Putamen (tissue), 1 donor: Measurements from ENCODE around the gene TRIM2.
A peak's percentile ranks its signal among the peaks of the same experiment; 100 is the strongest.
"Not testable (repeated sequence)": the region's sequence is repeated elsewhere in the genome, so short reads cannot be mapped to it uniquely, and the experiment has no call there.

Experiments
- DNase-seq: peaks from one replicate; pipeline ENCODE4 v3.0.0-alpha.2; 2016; ENCODE audit warnings: low spot score

TRIM2 gene

DNA sequence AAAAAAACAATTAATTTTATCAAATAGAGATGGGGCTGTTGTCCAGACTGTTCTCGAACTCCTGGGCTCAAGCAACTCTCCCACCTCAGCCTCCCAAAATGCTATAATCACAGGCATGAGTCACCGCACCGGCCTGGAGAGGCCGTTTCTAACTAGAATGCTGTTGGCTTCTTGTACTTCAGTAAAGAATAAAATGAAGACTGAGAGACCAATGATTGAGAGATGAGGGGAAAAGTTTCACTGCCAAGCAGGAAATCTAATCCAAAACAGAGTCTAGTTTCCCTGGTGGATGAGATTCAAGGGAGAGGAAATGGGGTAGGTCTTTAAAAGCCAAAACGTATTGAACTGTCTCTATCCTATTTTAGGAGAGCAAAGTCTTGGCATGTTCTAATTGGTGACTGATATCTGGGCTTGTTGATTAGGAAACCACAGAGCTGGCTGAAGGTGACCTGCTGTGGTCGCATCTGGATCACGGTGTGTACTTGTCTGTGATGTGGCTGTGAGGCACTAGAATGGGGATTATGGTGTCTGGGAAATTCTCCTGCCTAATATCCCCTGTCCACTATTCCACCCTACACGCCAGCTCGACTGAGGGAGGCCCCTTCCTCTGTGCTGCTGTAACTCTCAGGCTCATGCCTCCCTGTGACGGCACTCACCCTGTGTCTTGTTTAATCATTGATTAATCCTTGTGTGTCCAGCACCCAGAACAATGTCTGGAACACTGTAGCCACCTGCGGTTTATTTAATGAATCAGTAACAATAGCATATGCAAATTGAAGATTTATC, 15.0 kb upstream of the TRIM2 start:
- DNase-seq: no peak

DNA sequence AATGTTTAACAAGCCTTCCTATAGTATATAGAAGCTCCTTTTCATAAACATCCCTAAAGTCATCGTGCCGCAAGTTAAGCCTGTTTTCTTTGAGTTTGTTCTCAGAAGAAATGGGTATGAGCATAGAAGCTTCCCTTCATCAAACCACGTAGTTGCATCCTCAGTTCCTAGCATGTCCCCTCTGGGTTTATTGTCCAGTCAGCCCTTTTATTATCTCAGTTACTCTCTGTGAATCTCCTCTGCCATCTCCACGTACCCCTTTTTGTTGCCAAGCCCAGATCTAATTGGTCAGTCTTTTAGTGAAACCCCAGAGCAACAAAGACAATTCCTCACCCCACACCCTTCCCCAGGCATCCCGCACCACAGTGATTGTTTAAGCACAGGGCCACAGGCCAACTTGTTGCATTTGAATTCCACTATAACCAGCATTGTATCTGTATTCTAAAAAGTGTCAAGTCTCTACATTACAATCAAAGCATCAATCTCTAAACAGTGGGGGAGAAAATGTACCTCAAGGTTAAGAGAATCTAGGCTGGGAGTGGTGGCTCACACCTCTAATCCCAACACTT, 12.4 kb upstream of the TRIM2 start:
- no peak for DNase-seq

- DNase-seq: no peak
These were observed 6.9 kb upstream of the TRIM2 start for GRCh38 chr4:153197301-153197700.

GRCh38 chr4:153198719-153199118, 5.5 kb upstream of the TRIM2 start:
- DNase-seq: no peak

- DNase-seq: not testable (repeated sequence)
These were observed 497 bp upstream of the TRIM2 start for GRCh38 chr4:153203746-153204145.

GRCh38 chr4:153204728-153205648, 745 bp downstream of the TRIM2 start:
- no peak for DNase-seq

DNA sequence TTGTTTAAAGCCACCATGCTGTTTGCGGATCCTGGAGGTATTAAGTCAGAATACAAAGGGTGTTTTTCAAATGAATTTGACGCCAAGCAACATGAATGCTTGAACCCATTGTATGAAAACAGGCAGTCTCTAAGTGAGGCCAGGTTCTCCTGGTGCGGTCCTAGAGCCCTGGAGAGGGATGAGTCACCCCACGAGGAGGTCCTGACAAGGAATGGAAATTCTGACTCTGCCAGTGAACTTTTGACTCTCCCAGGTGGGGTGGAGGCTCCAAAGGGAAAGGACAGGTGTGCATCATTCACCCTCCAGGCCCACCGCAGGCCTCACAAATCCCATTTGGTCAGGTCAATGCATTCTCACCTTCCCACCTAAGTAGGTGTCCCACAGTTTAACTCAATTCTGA, 1.5 kb downstream of the TRIM2 start:
- no peak for DNase-seq

DNA sequence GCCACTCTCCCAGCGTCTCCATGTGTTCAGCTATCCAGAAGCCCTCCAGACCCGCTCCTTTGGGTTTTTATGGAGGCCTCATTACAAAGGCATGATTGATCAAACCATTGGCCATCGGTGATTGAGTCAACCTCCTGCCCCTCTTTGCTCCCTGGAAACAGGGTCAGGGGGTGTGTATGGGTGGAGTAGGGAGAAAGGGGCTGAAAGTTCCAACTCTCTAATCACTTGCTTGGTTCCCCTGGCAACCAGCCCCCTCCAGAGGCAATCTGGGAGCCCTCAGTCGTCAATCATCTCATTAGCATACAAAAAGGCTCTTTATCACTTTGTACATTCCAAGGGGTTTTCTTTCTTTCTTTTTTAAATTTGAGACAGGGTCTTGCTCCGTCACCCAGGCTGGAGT, 2.3 kb downstream of the TRIM2 start:
- DNase-seq: no peak

GRCh38 chr4:153207027-153207426, 2.8 kb downstream of the TRIM2 start:
- no peak for DNase-seq

GRCh38 chr4:153207567-153207966, 3.3 kb downstream of the TRIM2 start:
- DNase-seq: no peak

GRCh38 chr4:153209410-153209809, 5.2 kb downstream of the TRIM2 start:
- no peak for DNase-seq

DNA sequence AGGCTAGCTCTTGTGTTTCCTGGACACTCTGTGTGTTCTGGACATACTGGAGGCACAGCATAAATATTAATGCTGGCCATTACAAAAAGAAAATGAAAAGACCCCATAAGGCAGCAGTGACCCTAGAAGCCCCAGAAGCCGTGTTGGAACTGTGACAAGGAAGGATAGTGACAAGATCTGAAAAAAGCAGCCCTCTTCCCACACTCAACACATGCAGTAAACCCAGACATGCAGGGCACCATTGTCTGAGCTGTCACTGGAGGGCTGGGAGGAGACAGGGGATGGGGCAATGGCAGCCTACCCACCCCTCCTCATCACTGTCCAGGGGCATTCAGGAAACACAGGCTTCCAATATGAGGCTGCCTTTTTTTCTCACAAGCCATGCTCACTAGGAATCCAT, 6.5 kb downstream of the TRIM2 start:
- no peak for DNase-seq

DNA sequence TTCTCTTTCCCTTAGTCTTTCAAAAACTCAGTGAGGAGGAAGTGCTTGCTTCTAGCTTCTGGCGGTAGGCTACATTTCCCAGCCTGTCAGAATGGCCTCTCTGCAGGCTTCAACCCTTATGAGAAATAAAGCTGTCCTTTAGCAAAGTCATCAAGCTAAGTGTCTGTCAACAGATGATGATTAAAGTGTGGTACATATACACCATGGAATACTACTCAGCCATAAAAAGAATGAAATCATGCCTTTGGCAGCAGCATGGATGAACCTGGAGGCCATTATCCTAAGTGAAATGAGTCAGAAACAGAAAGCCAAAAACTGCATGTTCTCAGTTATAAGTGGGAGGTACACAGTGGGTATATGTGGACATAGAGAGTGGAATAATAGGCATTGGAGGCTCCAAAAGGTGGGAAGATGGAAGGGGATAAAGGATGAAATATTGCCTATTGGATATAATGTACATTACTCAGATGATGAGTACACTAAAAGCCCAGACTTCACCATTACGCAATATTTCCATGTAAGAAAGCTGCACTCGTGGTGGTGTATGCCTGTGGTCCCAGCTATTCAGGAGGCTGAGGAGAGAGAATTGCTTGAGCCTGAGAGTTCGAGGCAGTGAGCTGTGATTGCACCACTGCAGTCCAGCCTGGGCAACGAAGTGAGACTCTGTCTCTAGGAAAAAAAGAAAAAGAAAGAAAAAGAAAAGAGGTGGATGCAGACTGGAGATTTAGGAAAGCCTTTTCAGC, 7.9 kb downstream of the TRIM2 start:
- no peak for DNase-seq

GRCh38 chr4:153212736-153213135, 8.5 kb downstream of the TRIM2 start:
- DNase-seq: no peak

DNA sequence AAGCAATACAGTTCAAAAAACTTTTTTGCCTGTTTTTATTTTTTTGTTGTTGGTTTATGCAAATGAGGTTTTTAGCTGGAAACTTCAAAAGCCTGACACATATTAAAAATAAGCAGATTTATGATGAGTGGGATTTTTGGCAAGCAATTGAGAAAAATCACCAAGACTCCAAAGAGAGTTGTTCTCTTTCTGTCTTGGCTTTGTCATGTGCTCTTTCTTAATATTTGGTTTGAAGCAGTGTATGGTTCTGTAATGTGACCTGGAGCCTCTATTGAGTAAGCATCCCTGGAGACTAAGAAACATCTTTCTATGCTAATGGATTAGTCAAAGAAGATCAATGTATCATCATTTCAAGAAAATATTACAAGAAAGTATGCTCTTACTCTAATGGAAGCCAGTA, 11.7 kb downstream of the TRIM2 start:
- no peak for DNase-seq

DNA sequence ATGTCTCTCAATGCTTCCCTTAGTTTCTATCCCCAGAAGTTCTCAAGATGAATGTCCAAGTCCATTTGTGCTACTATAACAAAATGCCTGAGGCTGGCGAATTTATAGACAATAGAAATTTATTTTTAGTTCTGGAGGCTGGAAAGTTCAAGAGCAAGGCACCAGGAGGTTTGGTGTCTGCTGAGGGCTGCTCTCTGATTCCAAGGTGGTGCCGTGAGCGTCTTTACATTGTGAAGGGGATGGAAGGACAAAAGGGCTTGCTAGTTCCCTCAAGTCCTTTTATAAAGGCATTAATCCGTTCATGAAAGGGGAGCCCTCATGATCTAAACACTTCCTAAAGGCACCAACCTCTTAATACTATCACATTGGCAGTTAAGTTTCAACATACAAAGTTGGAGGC, 12.3 kb downstream of the TRIM2 start:
- no peak for DNase-seq

GRCh38 chr4:153217440-153217839, 13.2 kb downstream of the TRIM2 start:
- DNase-seq: no peak

GRCh38 chr4:153218961-153219360, 14.7 kb downstream of the TRIM2 start:
- DNase-seq: no peak

GRCh38 chr4:153220682-153221395, 16.6 kb downstream of the TRIM2 start:
- DNase-seq: no peak

GRCh38 chr4:153221783-153222706, 17.8 kb downstream of the TRIM2 start:
- peak; percentile 65 for DNase-seq
